NCI-H69 (cell line): Measurements from ENCODE around the gene DLST.

Source experiments
- DNase-seq: peaks from one replicate; lab custom pipeline; 2025; lab: John Stamatoyannopoulos, UW

DLST gene

DNA sequence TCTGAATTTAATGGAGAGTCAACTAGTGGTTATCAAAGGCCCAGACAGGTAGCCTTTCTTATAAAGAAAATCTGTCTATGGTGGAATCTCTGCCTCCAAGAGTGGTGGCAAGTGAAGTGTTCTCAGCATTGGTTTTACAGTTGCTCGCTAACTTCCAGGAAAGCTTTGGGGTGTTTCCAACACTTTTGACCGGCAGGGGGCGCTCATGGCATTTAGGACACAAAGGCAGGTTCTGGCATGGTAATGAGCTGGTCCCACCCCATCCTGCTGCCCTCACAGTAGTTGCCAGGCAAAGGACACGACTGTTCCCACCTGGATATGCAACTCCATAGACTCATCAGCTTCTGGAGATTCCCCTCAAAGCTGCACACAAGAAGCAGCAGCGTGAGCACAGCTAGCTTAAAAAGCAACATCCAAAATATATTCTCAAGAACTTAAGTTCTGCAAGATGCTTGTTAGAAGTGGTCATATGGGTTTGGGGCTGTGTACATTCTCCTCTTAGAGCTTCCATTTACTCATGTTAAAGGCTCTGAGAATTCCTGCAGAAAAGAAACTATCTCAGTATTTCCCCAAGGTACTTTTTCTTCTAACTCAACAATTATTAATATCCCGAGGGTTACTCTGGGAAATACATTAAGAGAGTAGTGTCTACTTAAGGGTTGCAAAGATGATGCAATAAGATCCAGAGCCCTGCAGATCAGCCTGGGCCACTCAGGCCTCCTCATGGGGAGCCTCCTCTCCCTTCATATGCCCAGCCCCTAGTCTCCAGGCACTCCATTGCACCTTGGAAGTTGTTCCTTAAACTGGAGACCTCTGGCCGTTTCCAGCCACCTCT lies 20.6 kb upstream of the DLST start:
- peak; percentile 90 for DNase-seq

DNA sequence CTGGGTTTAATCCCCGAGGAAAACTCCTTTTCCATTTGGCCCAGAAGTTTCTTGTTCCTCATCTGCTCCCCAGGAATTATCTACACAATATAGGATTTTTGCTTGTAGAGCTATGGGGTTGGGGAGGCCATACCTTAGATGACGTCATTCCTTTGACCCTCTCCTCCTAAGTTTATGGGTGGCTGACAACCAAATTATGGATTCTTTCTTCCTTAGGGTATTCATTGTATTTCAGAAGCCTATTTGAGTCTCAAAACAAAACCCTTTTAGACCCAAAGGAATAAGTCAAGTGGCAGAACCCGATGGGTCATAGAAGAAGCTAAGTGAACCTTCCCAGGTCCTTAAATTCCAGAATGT lies 20.0 kb upstream of the DLST start:
- DNase-seq = no peak

DNA sequence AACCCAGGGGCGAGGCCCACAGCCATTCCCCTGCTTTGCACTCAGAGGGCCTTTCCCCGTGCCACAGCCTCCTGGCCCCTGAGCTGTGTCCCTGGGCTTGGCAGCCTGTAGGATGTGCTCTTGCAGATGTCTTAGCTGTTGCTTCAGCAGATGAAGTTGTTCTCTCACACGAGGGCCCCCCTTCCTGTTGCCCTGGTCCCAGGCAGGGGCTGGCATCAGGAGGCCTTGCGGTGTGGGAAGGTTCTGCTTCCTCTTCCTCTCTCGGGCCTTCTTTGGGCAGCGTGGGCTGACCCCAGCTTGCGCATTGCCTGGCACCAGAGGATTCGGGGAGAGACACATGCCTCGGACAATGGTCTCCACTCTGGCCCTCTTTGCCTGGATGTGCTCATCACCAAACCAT lies 18.4 kb upstream of the DLST start:
- no peak for DNase-seq

DNA sequence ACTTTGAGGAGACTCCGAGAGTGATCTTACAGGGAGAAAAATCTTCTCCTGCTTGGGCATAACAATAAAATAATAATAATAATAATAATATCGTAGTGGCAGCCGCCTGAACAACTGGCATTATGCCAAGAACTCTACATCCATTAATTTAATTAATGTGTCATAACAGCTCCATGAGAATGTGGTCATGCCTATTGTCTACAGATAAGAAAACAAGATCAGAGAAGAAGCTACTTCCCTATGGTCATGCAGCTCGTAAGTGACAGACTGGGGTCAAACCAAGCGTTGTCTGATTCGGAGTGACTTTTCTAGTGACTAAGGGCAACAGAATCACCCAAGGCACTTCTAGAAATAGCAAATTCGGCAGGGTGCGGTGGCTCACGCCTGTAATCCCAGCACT lies 17.5 kb upstream of the DLST start:
- DNase-seq = no peak

DNA sequence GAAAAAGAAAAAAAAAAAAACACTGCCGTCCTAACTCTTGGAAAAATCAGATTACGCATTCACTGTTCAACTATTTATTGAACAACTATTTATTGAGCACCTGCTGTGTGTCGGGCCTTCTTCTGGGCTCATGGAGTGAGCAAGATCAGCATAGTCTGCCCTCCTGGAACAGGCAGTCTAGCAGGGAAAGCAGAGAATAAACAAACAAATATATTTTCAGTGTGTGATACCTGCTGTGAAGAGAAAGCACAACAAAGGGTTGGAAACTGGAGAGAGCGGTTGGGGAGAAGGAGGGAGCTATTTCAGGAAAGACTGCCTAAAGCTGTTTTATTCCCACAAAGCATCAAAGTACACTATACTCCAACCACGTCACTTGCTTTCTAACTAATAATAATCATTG lies 16.6 kb upstream of the DLST start:
- no peak for DNase-seq

DNA sequence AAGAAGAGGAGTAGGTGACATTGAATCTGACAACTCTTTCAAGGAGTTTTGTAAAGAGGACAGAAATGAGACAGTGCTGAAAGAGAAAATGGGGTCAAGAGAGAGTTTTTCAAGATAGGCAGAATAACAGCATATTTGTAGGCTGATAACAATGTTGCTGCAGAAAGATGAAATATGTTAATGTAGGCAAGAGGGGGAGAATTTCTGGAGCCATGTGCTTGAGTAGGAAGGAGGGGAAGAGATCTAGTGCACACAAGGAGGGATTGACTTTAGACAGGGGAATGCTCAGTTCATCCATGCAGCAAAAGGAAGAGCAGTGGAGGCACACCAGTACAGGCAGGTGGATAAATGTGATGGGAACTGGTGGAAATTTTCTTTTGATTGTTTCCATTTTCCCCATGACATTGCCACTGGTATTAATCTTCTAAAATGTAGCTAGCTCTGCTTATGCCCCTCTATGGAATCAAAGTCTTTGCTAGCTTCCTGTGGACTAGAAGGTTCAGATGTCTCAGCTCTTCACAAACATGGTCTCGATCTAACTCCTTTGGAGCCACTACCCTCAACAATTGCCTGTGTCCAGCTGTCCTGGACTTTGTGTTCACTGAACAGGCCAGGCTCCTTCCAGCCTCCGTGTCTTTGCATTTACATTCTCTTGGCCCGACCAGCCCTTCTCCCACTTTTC lies 14.9 kb upstream of the DLST start:
- DNase-seq = no peak

DNA sequence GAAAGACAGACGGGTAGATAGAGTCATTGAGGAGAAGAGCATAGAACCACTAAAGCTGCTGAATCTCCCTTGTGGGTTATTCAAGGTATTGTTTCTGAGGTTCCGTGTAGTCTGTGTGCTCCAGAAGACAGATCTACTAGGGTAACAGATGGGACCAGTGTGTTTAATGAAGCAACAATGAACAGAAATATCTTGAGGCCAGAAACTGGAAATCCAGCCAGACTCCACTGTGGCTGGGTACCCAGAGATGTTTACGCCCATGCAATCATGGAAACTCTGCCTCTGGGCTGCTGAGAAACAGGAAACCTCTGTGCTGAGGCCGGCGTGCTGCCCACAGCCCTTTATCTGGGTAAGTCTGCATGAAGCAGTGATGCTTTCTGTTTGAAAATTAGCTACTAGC lies 14.0 kb upstream of the DLST start:
- DNase-seq = peak; percentile 34

DNA sequence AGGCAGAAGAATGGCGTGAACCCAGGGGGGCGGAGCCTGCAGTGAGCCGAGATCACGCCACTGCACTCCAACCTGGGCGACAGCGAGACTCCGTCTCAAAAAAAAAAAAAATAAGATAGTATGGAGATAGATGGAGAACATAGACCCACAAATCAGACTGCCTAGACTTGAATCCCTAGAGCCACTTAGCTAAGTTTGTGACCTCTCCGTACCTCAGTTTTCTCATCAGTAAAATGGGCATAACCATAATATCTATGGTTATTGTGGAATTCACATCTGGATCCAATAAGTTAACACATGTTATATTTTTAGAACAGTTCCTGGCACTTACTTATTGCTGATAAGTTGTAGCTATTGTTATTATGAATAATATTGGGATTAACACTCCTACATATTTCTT lies 13.0 kb upstream of the DLST start:
- DNase-seq = no peak

DNA sequence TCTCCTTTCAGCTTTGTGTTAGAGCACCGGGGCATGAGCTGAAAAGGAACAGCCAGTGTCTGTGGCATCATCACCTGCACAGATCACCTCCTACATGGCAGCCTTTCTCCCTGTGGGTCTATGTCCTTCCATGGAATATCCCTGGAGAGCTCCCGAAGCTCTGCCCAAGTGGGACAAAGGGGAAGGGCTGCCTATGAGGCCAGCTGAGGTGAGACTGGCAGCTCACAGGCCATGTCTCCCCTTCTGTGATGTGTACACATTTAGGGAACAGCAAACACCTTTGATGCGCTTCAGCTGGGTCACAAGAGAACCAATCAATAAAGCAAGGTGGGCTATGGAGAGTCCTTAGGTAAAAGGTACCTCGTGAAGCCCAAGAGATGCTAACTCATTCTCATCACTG lies 9.9 kb upstream of the DLST start:
- no peak for DNase-seq

DNA sequence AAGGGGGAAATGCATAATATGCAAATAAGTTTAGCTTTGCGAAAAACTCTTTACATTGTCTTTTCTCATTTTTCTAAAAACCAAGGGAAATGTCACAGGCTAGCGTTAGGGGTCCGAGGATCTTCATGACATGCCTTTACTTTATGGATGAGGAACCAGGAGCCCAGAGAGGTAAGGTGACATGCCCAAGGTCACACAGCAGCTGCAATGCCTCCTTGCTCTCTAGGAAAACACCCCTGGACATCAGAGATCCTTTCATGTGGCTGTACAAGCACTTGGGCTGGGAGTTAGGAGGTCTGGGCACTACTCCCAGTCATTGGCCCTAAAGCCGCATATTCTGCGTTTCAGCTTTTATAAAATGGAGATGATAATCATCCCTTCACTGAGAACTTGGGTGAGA lies 6.5 kb upstream of the DLST start:
- no peak for DNase-seq

DNA sequence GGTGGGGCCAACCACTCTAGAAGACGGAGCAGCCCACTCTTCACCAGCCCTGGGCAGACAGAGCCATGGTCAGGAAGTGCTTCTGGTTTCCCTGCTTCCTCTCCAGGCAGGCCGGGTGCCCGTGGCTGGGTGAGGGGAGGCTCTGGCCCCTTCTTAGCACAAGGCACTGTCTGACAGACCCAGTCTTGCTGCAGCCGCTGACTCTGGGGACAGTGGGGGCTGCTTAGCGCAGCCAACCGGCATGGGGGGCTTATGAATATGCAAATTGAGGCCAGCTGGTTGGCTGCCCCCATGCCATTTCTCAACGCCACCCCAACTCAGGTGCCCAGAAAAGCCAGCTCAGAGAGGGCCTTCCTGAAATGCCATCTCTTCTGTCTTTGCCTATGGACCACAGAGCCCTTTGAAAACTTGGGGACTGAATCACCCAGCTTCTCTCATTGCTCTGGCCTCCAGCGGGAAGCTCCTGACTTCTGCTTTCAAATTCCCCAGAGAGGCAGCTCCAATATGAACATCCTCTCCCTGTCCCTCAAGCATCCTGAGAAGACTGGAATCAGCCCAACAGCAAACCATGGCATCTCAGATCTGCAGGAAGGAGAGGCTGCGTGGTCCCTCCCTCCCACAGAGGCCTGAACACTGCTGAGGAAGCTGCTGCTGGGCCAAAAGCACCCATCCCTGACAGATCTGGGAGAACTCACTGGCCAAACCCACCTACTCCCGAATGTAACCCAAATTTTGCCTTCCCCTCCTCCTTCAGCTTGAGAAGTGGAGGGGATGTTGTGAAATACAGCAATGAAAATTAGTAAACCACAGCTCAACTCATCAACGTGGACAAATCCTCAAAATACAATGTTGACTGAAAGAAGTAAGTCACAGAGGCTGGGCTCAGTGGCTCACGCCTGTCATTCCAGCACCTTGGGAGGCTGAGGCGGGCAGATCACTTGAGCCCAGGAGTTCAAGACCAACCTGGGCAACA lies 5.5 kb upstream of the DLST start, which contains the start of gene PROX2:
Gene PROX2, minus strand, starts transcription at position 205 of the 973 bp plus-strand sequence. CDS start 12,311 bp downstream, outside the sequence.
- no peak for DNase-seq

DNA sequence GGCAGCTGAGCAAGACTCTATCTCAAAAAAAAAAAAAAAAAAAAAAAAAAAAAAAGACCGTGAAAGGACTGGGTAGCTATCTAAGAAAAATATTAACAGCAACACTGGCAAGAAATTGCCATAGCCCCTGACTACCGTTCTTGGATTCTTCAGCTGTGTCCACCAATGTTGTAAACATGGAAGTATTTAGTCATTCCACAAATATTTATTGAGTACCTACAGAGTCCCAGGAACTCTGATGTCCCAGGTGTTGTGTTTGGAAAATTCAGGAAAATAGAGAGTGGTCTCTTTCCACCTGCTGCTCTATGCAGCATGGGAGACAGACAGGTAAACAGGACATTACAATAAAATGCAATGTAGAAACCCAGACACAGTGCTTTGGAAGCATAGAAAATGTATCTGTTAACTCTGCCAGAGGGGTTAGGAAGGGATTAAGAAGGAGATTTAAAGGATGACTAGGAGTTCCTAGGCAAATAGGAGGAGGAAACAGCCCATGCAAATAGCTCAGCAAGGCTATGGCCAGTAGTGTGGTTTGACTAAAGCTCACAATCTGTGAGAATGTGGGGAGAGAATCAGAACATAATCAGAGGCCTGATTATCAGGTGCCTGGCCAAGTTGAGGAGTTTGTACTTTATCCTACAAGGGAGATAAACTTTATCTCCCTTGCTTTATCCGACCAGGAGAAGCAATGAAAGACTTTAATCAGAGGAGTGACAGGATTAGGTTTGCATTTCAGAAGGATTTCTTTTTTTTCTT lies 2.1 kb upstream of the DLST start:
- no peak for DNase-seq

DNA sequence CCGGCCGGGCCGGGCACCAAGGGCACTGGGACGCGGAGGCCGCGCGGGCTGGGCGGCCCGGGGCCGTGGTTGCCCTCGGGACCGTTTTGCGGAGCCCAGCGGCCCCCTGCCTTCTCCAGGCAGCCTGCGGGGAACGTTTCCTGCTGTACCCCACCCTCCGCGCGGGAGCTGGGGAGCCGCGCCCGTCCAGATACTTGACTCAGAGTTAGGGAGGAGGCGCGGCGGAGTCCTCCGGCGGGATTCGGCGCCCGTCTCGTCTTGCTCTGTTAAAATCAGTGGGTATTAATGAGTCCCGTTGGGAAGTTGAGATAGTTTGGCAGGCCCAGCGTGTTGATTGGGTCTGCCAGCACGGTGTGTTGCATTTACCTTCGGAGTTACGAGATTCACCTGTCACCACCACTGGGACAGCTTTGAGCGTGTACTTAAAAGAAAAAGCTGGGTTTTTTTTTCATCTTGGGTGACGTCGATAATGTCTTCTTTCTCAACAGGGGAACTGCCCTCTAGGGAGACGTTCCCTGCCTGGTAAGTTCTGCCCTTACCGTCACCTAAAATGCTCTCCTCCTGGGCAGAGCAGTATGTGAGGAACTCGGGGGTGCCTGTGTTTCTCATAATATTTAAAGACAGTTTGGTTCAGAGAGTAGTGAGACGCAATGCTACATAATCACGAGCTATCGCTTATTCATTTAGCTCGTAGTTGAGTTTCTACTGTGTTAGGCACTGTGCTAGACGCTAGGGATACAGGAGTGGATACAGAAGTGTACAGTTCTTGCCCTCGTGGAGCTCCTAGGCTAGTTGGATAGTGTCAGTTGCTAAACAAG lies 596 bp downstream of the DLST start:
- peak; percentile 67 for DNase-seq

DNA sequence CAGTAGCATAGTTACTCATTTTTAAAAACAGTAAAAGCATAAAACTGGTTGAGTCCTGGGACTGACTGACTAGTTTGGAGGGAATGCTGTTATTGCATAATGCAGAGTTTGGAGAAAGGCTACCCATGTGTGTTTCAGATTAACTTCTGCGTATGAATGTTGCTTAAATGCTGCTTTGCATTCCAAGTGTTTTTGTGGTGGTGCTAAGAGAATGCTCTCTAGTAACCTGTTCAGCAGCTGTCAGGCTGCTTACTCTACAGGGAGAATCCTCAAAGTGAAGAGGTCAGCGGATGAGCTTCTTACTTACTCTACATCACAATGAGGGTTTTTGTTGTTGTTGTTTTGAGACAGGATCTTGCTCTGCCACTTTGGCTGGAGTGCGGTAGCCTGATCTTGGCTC lies 4.3 kb downstream of the DLST start:
- no peak for DNase-seq

DNA sequence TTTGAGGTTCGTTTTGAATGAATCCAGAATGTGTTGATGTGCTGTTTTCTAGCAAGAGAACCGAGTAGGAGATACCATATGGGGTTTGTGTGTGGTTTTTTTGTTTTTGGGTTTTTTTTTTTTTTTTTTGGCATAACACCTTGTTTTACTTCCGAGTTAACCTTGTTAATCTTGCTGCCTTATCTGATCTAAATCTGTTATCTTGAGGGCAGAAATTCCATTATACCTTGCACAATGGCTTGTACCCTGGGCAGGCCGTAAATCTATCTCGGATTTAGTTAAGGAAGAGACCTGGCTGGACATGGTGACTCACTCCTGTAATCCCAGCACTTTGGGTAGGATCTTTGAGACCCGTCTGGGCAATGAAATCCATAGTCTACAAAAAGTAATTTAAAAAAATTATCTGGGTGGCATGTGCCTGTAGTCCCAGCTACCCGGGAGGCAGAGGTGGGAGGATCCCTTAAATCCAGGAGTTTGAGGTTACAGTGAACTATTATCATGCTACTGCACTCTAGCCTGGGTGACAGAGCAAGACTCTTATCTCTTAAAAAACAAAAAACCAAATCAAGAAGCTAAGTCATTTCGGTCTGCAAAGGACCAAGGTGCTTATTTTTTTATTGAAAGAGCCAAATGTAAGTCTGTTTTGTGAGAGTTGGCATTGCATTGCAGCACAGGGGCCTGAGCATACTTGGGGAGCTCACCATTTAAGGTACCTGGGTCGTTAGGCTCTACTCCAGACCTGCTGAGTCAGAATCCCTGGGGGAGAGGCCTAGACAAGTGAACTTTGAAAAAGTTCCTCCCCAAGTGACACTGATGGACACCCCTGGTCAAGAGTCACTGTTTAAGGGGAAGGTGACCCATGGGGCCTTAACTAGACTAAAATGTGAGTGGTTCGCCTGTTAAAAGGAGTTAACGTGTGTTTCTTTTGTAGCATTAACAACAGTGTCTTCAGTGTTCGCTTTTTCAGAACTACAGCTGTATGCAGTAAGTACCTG lies 6.7 kb downstream of the DLST start:
- no peak for DNase-seq

DNA sequence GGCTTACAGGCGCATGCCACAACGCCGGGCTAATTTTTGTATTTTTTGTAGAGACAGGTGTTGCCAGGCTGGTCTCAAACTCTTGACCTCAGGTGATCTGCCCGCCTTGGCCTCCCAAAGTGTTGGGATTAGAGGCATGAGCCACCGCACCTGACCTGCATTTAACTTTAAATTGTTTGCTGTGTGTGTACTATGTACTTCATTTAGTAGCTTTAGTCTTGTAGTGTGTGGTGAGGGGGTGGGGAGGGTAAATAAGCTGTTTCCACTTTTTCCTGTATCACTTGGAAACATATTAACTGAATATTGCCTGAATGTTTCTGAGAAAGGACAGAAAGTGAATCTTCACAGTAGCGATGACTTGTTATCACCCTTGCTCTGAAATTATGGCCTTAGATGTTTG lies 8.5 kb downstream of the DLST start:
- no peak for DNase-seq

DNA sequence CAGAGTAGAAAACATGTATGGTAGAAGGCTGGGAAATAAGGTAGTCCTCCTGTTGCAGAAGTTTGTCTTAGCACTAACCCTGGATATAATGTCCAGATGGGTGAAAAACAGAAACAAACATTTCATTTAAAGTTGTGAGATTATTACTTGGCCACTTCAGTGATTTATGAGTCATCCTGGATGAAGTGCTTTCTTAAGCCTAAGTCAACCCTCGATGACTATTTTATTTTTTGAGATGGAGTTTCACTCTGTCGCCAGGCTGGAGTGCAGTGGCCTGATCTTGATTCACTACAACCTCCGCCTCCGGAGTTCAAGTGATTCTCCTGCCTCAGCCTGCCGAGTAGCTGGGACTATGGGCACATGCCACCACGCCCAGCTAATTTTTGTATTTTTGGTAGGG lies 10.2 kb downstream of the DLST start:
- DNase-seq = no peak

DNA sequence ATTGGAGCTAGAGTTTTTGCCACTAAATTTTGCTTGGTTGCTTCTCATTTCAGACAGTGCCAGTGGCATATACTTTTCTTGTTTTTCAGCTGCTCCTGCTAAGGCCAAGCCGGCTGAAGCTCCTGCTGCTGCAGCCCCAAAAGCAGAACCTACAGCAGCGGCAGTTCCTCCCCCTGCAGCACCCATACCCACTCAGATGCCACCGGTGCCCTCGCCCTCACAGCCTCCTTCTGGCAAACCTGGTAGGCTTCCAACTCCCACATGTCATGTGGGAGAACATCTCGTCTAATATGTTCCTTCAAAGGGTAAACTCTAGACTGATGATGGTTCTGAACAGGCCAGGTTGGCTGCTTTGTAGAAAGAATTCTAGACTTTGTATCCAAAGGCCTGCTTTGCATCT lies 11.0 kb downstream of the DLST start:
- DNase-seq = no peak

DNA sequence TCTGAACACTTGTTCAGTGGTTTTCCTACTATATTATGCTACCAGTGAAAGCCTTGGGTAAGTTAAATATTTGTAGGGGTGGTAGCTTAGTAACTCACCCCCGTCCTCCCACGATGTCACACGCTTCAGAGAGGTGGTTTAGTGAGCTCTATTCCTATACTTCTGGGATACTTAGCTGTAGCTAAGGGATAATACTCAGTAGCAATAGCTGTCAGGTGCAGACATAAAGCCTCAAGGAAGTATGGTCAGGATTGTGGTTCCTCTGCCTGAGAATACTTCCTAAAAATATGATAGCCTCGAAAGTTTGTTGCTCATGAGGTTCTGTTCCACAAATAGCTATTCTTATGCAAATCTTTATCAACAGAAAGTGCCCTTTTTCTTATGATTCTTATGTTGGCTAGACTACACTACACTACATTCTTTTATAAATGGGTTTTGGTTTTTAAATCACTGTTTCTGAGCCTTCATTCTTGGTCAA lies 11.9 kb downstream of the DLST start:
- DNase-seq = no peak
